ENCODE results near the gene CCR7.

DNA sequence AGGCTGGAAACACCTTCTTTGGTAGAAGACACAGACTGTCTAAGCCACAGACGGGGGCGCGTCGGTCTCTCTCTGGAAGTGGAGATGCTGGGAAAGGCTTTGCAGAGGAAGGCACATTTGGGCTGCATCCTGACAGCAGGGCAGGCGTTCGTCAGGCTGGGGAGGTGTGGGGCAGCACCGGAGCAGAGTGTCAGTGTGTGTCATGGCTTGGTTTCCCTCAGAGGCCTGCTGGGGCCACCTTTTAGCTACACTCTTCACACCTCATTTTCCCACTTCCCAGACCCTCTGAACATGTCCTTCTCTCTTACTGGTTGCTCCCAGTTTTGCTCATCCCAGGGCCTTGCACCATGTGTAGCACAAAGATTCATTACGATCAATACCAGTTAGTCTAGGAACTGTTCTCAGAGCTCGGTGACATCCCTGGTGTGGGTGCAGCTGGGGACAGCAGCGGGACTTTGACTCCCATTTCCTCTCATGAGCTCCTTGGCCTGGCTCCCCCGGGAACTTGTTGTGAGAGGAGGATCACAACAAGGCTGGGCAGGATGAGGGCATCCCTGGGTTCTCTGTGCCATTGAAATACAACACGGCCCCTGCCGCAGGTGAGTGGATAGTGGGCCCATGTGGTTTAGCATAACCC is 49.3 kb upstream of the CCR7 start:
- TF ChIP-seq KLF7 (tag by site-specific recombination; IDR thresholded peaks at IDR 0.05; ENCODE audit: borderline replicate concordance), result no peak
- no peak for TF ChIP-seq HOXD13 (CRISPR knock-in tag; IDR thresholded peaks at IDR 0.05; ENCODE audit: borderline replicate concordance)
- TF ChIP-seq, protein P1, sequence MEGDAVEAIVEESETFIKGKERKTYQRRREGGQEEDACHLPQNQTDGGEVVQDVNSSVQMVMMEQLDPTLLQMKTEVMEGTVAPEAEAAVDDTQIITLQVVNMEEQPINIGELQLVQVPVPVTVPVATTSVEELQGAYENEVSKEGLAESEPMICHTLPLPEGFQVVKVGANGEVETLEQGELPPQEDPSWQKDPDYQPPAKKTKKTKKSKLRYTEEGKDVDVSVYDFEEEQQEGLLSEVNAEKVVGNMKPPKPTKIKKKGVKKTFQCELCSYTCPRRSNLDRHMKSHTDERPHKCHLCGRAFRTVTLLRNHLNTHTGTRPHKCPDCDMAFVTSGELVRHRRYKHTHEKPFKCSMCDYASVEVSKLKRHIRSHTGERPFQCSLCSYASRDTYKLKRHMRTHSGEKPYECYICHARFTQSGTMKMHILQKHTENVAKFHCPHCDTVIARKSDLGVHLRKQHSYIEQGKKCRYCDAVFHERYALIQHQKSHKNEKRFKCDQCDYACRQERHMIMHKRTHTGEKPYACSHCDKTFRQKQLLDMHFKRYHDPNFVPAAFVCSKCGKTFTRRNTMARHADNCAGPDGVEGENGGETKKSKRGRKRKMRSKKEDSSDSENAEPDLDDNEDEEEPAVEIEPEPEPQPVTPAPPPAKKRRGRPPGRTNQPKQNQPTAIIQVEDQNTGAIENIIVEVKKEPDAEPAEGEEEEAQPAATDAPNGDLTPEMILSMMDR (tag by site-specific recombination; IDR thresholded peaks at IDR 0.05), result no peak
- TF ChIP-seq YY1 (tag by site-specific recombination; IDR thresholded peaks at IDR 0.05), result no peak
- TF ChIP-seq, protein P2, sequence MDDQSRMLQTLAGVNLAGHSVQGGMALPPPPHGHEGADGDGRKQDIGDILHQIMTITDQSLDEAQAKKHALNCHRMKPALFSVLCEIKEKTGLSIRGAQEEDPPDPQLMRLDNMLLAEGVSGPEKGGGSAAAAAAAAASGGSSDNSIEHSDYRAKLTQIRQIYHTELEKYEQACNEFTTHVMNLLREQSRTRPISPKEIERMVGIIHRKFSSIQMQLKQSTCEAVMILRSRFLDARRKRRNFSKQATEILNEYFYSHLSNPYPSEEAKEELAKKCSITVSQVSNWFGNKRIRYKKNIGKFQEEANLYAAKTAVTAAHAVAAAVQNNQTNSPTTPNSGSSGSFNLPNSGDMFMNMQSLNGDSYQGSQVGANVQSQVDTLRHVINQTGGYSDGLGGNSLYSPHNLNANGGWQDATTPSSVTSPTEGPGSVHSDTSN (CRISPR knock-in tag; IDR thresholded peaks at IDR 0.05), result no peak
- no peak for TF ChIP-seq ZNF121 (tag by site-specific recombination; IDR thresholded peaks at IDR 0.05)

Data from HEK293 (cell line).